CD8-positive, alpha-beta memory T cell (primary cell): ENCODE results near the gene FAM111A. TPM values are rescaled to one million over a fixed set of nuclear protein-coding genes. Genes with fewer than 3 reads are reported as not detected.

Source experiments
- CTCF ChIA-PET: fragments of 350-600 bp; sonication (Branson Sonifier 250); formaldehyde crosslinking; loops from one replicate; lab custom pipeline; 2021; ENCODE audit warnings: antibody characterized with exemption; lab: Charles Lee
- POLR2A ChIA-PET: fragments of 350-600 bp; sonication (Branson Sonifier 250); formaldehyde crosslinking; loops from one replicate; lab custom pipeline; 2021; ENCODE audit warnings: antibody characterized with exemption; lab: Charles Lee
- DNase-seq, 5 donors: peaks; one replicate each; pipeline versions ENCODE4 v3.0.0 to v3.0.0-alpha.2; 2020 to 2022; ENCODE audit warnings: mixed read lengths in 1 of 5
- H3K27ac ChIP-seq: one replicate; pipeline ENCODE4 v1.7.0; 2013; ENCODE audit warnings: low read depth, mild to moderate bottlenecking, low read length, moderate library complexity
- H3K27me3 ChIP-seq: 2 replicates; pipeline ENCODE4 v1.7.0; 2013; ENCODE audit warnings: low read length, mild to moderate bottlenecking; ENCODE audit not compliant: insufficient read depth, poor library complexity, severe bottlenecking
- H3K36me3 ChIP-seq: 2 replicates; pipeline ENCODE4 v1.7.0; 2013; ENCODE audit warnings: mild to moderate bottlenecking, low read length, moderate library complexity; ENCODE audit not compliant: insufficient read depth
- H3K4me1 ChIP-seq: 2 replicates; pipeline ENCODE4 v1.7.0; 2013; ENCODE audit warnings: mild to moderate bottlenecking, low read length, moderate library complexity; ENCODE audit not compliant: insufficient read depth
- H3K4me3 ChIP-seq: 2 replicates; pipeline ENCODE4 v1.7.0; 2013; ENCODE audit warnings: mild to moderate bottlenecking, low read length
- H3K9me3 ChIP-seq: 2 replicates; pipeline ENCODE4 v1.7.0; 2013; ENCODE audit warnings: mild to moderate bottlenecking, low read length
- H3K27ac Mint-ChIP-seq, 8 donors: one replicate each; pipeline ENCODE4 v1.8.0; 2020 to 2021; ENCODE audit warnings: mixed read lengths in 8 of 8, mild to moderate bottlenecking in 6 of 8, inconsistent platforms in 3 of 8, moderate library complexity in 3 of 8
- H3K27me3 Mint-ChIP-seq, 2 donors: one replicate each; pipeline ENCODE4 v1.8.0; 2020 to 2021; ENCODE audit warnings: mixed read lengths in 2 of 2, mild to moderate bottlenecking in 1 of 2, moderate library complexity in 1 of 2
- H3K36me3 Mint-ChIP-seq, 3 donors: one replicate each; pipeline ENCODE4 v1.8.0; 2020 to 2021; ENCODE audit warnings: mixed read lengths in 3 of 3, inconsistent platforms in 1 of 3, mild to moderate bottlenecking in 1 of 3
- H3K4me1 Mint-ChIP-seq, 3 donors: one replicate each; pipeline ENCODE4 v1.8.0; 2020 to 2021; ENCODE audit warnings: mixed read lengths in 3 of 3, inconsistent platforms in 1 of 3, mild to moderate bottlenecking in 1 of 3
- H3K4me3 Mint-ChIP-seq, 7 donors: one replicate each; pipeline ENCODE4 v1.8.0; 2020 to 2021; ENCODE audit warnings: mixed read lengths in 7 of 7, mild to moderate bottlenecking in 6 of 7, moderate library complexity in 4 of 7, inconsistent platforms in 2 of 7
- H3K9me3 Mint-ChIP-seq, 5 donors: one replicate each; pipeline ENCODE4 v1.8.0; 2020 to 2022; ENCODE audit warnings: mixed read lengths in 5 of 5, mild to moderate bottlenecking in 3 of 5, moderate library complexity in 2 of 5, inconsistent platforms in 1 of 5
- polyA plus RNA-seq: library from polyadenylated mRNA; unstranded; fragments of 300-500 nt; fragmentation: Illumina TruSeq; gene quantifications from one replicate; pipeline ENCODE4 v1.2.3, GENCODE V29; 2021
- total RNA-seq, 2 experiments: library from RNA; stranded (reverse); gene quantifications; one replicate each; pipeline ENCODE4 v1.2.3, GENCODE V29; 2021

The FAM111A gene
- total and polyA plus RNA-seq, 3 experiments from 2014 or later: 31.7 to 73.5 (median 71.1) TPM

DNA sequence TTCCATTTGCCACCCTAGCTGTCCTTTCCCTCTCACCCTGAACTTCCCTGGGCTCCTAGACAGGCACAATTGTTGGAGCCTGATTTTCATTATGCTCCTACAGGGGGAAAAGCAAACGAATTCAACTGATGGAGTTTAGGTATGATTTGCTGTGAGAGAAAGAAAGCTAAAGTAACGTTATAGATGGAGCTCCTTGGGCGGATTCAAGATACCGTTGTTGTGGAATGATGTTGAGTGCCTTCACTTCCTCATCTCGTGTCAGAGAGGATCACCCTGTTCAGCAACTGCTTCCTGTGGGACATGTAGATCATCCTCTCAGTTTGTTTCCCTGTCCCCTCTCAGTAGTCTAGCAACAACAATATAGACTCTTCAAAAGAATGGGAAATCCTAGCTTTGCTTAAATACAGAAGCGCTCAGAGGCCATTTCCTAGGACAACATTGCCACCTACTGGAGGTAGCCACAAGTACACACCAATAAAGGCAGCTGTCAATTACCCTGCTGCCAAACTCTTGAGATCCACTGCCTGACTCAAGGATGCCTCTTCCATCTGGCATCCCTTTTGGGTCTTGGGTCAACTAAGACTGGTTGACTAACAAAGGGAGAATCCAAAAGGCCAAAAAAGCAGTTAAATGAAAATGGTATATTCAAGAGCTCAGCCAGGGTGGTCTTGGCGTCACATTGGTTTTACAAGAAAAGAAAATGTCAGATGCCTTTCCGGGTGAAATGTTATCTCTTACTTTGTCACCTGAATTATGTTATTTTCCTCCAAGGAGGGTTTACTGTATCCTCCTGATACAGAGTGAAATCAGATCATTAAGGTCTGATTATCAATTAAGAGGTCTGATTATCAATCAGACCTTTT, 15.8 kb downstream of the FAM111A start:
- peaks cover 2 to 5% (median 5%) of the 10 kb centered on the region in 3 donors for H3K4me1 Mint-ChIP-seq
- peak overlapping the region in 4 of 8 donors; percentile 21 to 77 (median 68) for H3K27ac Mint-ChIP-seq
- peak; percentile 27 to 74 (median 60) for DNase-seq
- ChIA-PET CTCF (interaction anchor here (0.6 to 2.7 kb wide), 29 partner anchors 9 to 635 kb away, joined by 3 to 33 read pairs (median 5); partner anchors contain the start of genes DTX4, FAM111A and FAM111B), POLR2A (no interaction called here)
- peaks cover 4 to 18% of the 10 kb centered on the region in 2 donors for H3K27me3 Mint-ChIP-seq
- H3K4me3 Mint-ChIP-seq: no peak overlapping the region
- Histone ChIP-seq H3K4me3 (no peak overlapping the region), H3K27me3 (peaks cover 3% of the 10 kb centered on the region), H3K27ac (no peak overlapping the region), H3K36me3 (no peaks in the 10 kb centered on the region), H3K4me1 (no peaks in the 10 kb centered on the region), H3K9me3 (no peaks in the 10 kb centered on the region)
- H3K36me3 Mint-ChIP-seq: peaks cover 0 to 1% (median 0%) of the 10 kb centered on the region in 3 donors
- H3K9me3 Mint-ChIP-seq: no peaks in the 10 kb centered on the region

DNA sequence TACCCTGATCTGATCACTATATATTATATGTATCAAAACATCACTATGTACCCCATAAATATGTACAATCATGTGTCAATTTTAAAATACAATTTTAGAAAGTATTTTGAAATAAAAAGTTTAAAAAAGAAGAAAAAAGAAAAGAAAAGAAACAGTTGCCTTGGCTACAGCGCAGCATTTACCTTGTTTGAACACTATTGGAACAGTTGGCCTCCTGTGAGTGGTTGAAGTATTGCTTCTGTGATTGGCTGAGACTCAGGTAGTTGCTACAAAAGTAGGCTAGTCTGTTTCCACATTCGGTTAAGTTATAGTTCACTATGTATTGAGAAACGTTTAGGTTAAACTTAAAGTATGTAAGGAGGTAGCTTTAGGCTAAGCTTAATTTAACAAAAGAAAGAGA, 21.4 kb downstream of the FAM111A start:
- no peak overlapping the region for H3K4me3 ChIP-seq
- POLR2A ChIA-PET: no interaction called here
- H3K27ac ChIP-seq: no peak overlapping the region
- Mint-ChIP-seq H3K4me1 (no peaks in the 10 kb centered on the region), H3K9me3 (no peaks in the 10 kb centered on the region), H3K4me3 (no peak overlapping the region), H3K27me3 (peaks cover 4 to 38% of the 10 kb centered on the region in 2 donors), H3K36me3 (no peaks in the 10 kb centered on the region), H3K27ac (no peak overlapping the region)
- no peaks in the 10 kb centered on the region for H3K9me3 ChIP-seq
- H3K4me1 ChIP-seq: no peaks in the 10 kb centered on the region
- CTCF ChIA-PET: interaction anchor here (0.9 to 1.1 kb wide), 2 partner anchors 23 to 24 kb away, joined by 3 read pairs; no protein-coding TSS in a partner anchor
- no peaks in the 10 kb centered on the region for H3K36me3 ChIP-seq
- no peak for DNase-seq
- H3K27me3 ChIP-seq: peaks cover 3% of the 10 kb centered on the region

DNA sequence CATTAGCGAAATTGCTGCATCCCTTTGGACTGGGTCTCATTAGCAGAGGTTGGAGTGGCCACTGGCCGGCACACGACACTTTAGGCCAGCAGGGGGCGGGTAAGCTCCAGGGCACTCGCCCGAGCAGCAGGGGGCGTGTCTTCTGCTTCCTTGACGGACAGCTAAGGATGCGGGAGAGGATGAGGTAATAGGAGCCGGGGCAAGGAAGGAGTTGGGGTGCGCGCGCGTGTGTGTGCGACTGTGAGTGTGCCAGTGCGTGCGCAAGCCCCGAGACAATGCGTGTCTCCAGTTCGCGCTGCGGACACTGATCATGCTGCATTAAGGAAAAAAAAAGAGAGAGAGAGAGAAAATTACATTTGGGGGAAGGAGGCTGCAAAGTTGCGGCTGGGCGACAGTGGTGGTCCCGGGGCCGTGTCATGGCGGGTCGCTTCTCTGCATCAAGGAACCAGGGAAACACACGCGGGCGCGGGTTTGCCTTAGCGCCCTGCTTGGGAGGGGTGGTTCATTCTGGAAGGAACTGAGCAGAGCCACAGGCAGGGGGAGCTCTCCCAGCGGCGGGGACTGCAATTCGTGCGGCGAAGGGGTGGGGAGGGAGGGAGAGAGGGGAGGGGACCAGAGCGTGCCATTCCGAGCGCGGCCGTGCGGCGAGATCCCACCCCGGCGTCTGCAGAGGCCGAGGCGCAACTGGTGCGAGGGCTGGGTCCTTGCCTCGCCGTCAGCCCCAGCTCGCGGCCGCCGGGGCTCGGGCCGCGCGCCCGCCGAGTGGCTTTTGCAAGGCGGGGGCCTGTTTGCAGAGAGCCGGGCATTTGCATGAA, 29.1 kb downstream of the FAM111A start, which contains the start of gene DTX4:
DTX4 (plus strand) TSS at position 625 of the 815 bp plus-strand sequence. CDS start 464 bp downstream, outside the sequence.
- H3K27ac ChIP-seq: peak within 1 kb of the TSS; percentile 49
- no peaks in the 10 kb centered on the region for H3K9me3 Mint-ChIP-seq

DNA sequence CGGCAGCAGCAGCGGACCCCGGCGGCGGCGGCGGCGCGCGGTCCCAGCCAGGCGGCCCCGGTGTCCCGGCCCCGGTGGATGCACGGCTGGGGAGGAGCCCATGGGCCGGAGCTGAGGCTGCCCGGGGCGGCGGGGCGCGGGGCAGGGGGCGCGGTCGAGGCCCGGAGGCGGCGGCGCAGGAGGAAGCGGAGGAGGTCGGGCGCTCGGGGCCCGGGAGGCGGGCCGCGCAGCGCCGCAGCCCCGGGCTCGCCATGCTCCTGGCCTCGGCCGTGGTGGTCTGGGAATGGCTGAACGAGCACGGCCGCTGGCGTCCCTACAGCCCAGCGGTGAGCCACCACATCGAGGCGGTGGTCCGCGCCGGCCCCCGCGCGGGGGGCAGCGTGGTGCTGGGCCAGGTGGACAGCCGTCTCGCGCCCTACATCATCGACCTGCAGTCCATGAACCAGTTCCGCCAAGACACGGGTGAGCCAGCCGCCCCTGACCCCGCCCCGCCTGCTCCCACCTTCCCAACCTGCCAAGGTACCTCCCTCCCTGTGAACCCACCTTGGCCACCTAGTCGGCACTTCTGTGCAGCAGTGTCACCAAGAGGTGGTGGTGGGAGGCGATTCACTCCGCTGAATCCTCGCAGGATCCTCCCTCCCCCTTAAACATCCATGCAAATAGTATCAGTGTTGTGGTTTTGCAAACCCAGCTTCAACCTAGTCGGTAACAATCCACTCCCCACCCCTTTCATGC, 29.9 kb downstream of the FAM111A start:
- no peak overlapping the region for H3K27ac ChIP-seq
- Mint-ChIP-seq H3K36me3 (peaks cover 0 to 2% (median 0%) of the 10 kb centered on the region in 3 donors), H3K4me1 (peaks cover 7 to 10% (median 8%) of the 10 kb centered on the region in 3 donors), H3K4me3 (peak overlapping the region; percentile 82 to 92 (median 91)), H3K27me3 (peaks cover 3% of the 10 kb centered on the region in 2 donors), H3K27ac (peak overlapping the region in 6 of 8 donors; percentile 21 to 73 (median 51)), H3K9me3 (no peaks in the 10 kb centered on the region)
- ChIA-PET CTCF (interaction anchor here (1.0 to 7.0 kb wide), 31 partner anchors 8 to 1514 kb away, joined by 3 to 92 read pairs (median 6); no protein-coding TSS in a partner anchor), POLR2A (interaction anchor here (1.2 to 1.4 kb wide), 2 partner anchors 14 to 30 kb away, joined by 3 read pairs; partner anchors contain the start of gene FAM111A)
- DNase-seq: peak in 2 of 5 donors; percentile 11 to 52
- H3K9me3 ChIP-seq: no peaks in the 10 kb centered on the region
- peaks cover 9% of the 10 kb centered on the region for H3K4me1 ChIP-seq
- H3K27me3 ChIP-seq: peaks cover 9% of the 10 kb centered on the region
- H3K36me3 ChIP-seq: no peaks in the 10 kb centered on the region
- H3K4me3 ChIP-seq: peak overlapping the region; percentile 80

More for the DNA sequence above, 29.1 kb downstream of the FAM111A start, which contains the start of gene DTX4:
- peak within 1 kb of the TSS; percentile 82 to 92 (median 91) for H3K4me3 Mint-ChIP-seq
- peak within 1 kb of the TSS in 6 of 8 donors; percentile 21 to 73 (median 51) for H3K27ac Mint-ChIP-seq
- peaks cover 7 to 10% (median 8%) of the 10 kb centered on the region in 3 donors for H3K4me1 Mint-ChIP-seq
- Histone ChIP-seq H3K36me3 (no peaks in the 10 kb centered on the region), H3K4me1 (peaks cover 9% of the 10 kb centered on the region), H3K27me3 (peaks cover 9% of the 10 kb centered on the region), H3K9me3 (no peaks in the 10 kb centered on the region), H3K4me3 (peak within 1 kb of the TSS; percentile 80)
- peaks cover 0 to 2% (median 0%) of the 10 kb centered on the region in 3 donors for H3K36me3 Mint-ChIP-seq
- peak; percentile 81 to 91 (median 86) for DNase-seq
- H3K27me3 Mint-ChIP-seq: peaks cover 3 to 7% of the 10 kb centered on the region in 2 donors
- CTCF ChIA-PET: interaction anchor here (0.9 to 7.0 kb wide), 35 partner anchors 9 to 1513 kb away, joined by 3 to 92 read pairs (median 5); no protein-coding TSS in a partner anchor
- POLR2A ChIA-PET: interaction anchor here (1.0 to 1.4 kb wide), 3 partner anchors 15 to 498 kb away, joined by 3 read pairs; partner anchors contain the start of gene FAM111A

DNA sequence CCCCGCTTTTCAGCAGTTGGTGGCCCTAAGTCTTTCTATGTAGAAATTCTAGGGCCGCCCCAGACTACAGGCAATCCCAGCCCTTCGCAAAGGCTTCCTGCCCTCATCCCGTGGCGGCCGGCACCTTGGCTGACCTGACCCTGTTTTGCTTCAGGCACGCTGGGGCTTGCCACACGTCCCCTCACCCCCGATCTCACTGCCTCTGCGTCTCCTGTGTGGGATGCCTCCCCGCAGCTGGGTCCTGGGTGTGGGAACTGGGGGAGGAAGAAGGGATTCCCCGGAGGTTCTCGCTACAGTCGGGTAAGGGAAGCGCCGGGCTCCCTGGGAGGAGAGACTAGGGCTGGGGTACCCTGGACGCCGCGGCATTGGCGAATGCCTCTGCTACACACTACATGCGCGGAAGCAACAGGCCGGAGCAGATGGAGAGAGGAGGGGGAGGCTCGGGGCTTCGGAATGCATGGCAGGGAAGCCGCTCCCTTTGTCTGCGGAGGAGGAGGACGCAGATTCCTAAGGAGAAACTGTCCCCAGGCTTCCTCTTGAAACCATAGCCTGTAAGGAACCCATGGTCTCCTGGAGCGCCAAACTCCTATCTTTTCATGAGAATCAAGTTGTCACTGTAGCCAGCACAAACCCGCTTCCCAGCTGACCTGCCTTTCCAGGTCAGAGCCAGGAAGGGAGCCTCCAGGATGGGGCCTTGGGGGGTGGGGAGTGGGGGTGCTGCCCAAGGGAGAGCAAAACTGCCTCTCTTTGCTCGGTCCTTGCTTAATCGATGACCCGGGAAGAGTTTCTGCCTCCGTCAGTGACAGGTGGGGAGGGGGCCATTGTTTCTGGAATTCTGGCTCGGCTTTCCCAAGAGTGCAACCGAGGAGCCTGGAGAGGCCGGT, 30.7 kb downstream of the FAM111A start:
- peaks cover 3% of the 10 kb centered on the region in 2 donors for H3K27me3 Mint-ChIP-seq
- H3K9me3 ChIP-seq: no peaks in the 10 kb centered on the region
- H3K36me3 Mint-ChIP-seq: peaks cover 0 to 2% (median 0%) of the 10 kb centered on the region in 3 donors
- peak overlapping the region; percentile 82 to 92 (median 91) for H3K4me3 Mint-ChIP-seq
- H3K9me3 Mint-ChIP-seq: no peaks in the 10 kb centered on the region
- H3K4me1 ChIP-seq: peaks cover 9% of the 10 kb centered on the region
- CTCF ChIA-PET: interaction anchor here (1.5 to 7.0 kb wide), 7 partner anchors 12 to 120 kb away, joined by 5 to 92 read pairs (median 15); no protein-coding TSS in a partner anchor
- peaks cover 7 to 10% (median 8%) of the 10 kb centered on the region in 3 donors for H3K4me1 Mint-ChIP-seq
- H3K36me3 ChIP-seq: no peaks in the 10 kb centered on the region
- H3K27ac Mint-ChIP-seq: peak overlapping the region in 5 of 8 donors; percentile 45 to 60 (median 52)
- peaks cover 9% of the 10 kb centered on the region for H3K27me3 ChIP-seq
- H3K27ac ChIP-seq: no peak overlapping the region
- POLR2A ChIA-PET: interaction anchor here (0.5 to 1.2 kb wide), 2 partner anchors 31 to 642 kb away, joined by 3 read pairs; partner anchors contain the start of gene FAM111A
- peak overlapping the region; percentile 65 for H3K4me3 ChIP-seq
- peak in 2 of 5 donors; percentile 18 to 31 for DNase-seq

DNA sequence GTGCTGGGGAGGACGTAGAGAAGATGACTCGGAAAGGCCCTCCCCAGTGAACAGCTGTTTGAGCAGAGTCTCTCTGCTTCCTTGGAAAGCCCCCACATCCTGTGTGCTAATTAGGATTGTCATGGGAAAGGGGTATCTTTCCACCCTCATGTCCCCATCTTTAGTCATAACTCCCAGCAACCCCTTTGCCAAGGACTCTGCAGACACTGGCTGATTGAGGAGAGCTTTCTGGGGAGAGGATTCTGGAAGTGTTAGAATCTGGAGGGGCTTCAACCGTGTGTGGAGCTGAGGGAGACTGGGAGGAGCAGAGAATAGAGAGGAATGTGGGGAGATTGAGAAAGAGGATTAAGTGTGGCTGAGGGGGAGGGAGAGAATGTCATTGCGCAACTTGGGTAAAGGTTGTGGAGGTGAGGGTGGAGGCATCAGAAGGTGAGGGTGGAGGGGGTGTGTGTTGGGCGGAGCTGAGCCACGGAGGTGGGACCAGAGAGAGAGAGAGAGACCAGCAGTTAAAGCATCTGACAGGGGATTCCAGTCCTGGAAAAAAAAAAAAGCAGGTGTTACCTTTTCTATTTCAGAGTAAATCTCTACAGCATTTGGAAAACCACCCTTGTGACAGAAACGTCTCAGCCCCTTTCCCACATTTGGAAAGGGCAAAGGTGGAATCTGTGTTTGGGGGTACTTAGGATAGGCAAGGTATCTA, 31.5 kb downstream of the FAM111A start:
- H3K4me3 ChIP-seq: no peak overlapping the region
- CTCF ChIA-PET: interaction anchor here (3.3 to 7.0 kb wide), 2 partner anchors 11 to 32 kb away, joined by 17 to 92 read pairs; no protein-coding TSS in a partner anchor
- no peaks in the 10 kb centered on the region for H3K36me3 ChIP-seq
- DNase-seq: no peak
- no peak overlapping the region for H3K27ac Mint-ChIP-seq
- POLR2A ChIA-PET: interaction anchor here (0.5 kb wide), 1 partner anchor 641 kb away, joined by 3 read pairs; no protein-coding TSS in a partner anchor
- H3K4me1 ChIP-seq: peaks cover 9% of the 10 kb centered on the region
- no peak overlapping the region for H3K27ac ChIP-seq
- H3K4me1 Mint-ChIP-seq: peaks cover 7 to 10% (median 8%) of the 10 kb centered on the region in 3 donors
- peaks cover 0 to 2% (median 0%) of the 10 kb centered on the region in 3 donors for H3K36me3 Mint-ChIP-seq
- H3K9me3 ChIP-seq: no peaks in the 10 kb centered on the region
- H3K9me3 Mint-ChIP-seq: no peaks in the 10 kb centered on the region
- H3K27me3 ChIP-seq: peaks cover 9% of the 10 kb centered on the region
- H3K27me3 Mint-ChIP-seq: peaks cover 3% of the 10 kb centered on the region in 2 donors
- H3K4me3 Mint-ChIP-seq: peak overlapping the region in 6 of 7 donors; percentile 33 to 91 (median 50)
